HepG2 (cell line): Measurements from ENCODE around the gene APLF. TPM values are rescaled to one million over a fixed set of nuclear protein-coding genes. Genes with fewer than 3 reads are reported as not detected.

ENCODE experiments used
- ATAC-seq: fragments of 200-7000 bp; cut with Tn5 transposase; 3 replicates; pipeline ENCODE4 v1.9.1; 2020; ENCODE audit warnings: mild to moderate bottlenecking, moderate library complexity
- BruUV-seq: library from RNA; stranded (reverse); fragments of 400-500 nt; replicated peaks from 2 replicates; lab custom pipeline; 2021; lab: Mats Ljungman, UMichigan
- CTCF ChIA-PET: fragments of 300-600 bp; formaldehyde crosslinking; extraction: SDS; loops from one replicate; lab custom pipeline; 2021; ENCODE audit warnings: low total read pairs, inconsistent platforms, low intra/inter-chr PET ratio; lab: Yijun Ruan, JAX
- POLR2A ChIA-PET: fragments of 350-600 bp; sonication (Branson Sonifier 250); formaldehyde crosslinking; loops from one replicate; lab custom pipeline; 2020; ENCODE audit warnings: antibody characterized with exemption, inconsistent platforms; lab: Yijun Ruan, JAX
- DNase-seq: peaks from one replicate; pipeline ENCODE4 v3.0.0-alpha.2; 2015; ENCODE audit warnings: low spot score
- FAIRE-seq: peaks from 3 replicates; lab custom pipeline; 2011; peaks lifted over from hg19 to GRCh38; lab: Jason Lieb, UNC
- H2AFZ ChIP-seq: one replicate; pipeline ENCODE4 v1.6.1; 2011; ENCODE audit warnings: low read length, inconsistent platforms
- H3K27ac ChIP-seq: fragments of 300-600 bp; 3 replicates; pipeline ENCODE4 v1.8.0; 2011; ENCODE audit warnings: mixed run types, mild to moderate bottlenecking, mixed read lengths, low read length, inconsistent platforms; ENCODE audit not compliant: insufficient read depth; ENCODE audit errors: extremely low read length
- H3K27me3 ChIP-seq, 2 experiments: fragments of 200-600 bp in 1 of 2; 2 replicates in 1 of 2; 3 replicates in 1 of 2; pipeline versions ENCODE4 v1.6.0 to v1.8.0; 2011; ENCODE audit warnings: low read length in 2 of 2, mild to moderate bottlenecking in 2 of 2, moderate library complexity in 2 of 2, inconsistent platforms in 1 of 2; ENCODE audit not compliant: insufficient read depth in 2 of 2, control insufficient read depth in 1 of 2
- H3K36me3 ChIP-seq, 2 experiments: fragments of 200-600 bp in 1 of 2; replicated peaks in 1 of 2; 2 replicates in 1 of 2; 3 replicates in 1 of 2; pipeline versions ENCODE4 v1.5.1 to v1.8.0; 2011; ENCODE audit warnings: low read length in 2 of 2, inconsistent platforms in 1 of 2; ENCODE audit not compliant: insufficient read depth in 2 of 2, control insufficient read depth in 1 of 2
- H3K4me1 ChIP-seq: 2 replicates; pipeline ENCODE4 v1.5.1; 2012; ENCODE audit warnings: low read length, inconsistent platforms; ENCODE audit not compliant: insufficient read depth
- H3K4me2 ChIP-seq: 2 replicates; pipeline ENCODE4 v1.6.0; 2011; ENCODE audit warnings: low read depth, low read length, inconsistent platforms
- H3K4me3 ChIP-seq, 3 experiments: fragments of 200-600 bp in 1 of 3; sonication (generic), shearing (Covaris generic) in 1 of 3; replicated peaks in 1 of 3; 2 replicates each; pipeline ENCODE4 v1.5.1; 2011 to 2016; ENCODE audit warnings: low read length in 3 of 3, inconsistent platforms in 2 of 3, low read depth in 2 of 3, mild to moderate bottlenecking in 2 of 3, control low read depth in 1 of 3, mixed read lengths in 1 of 3; ENCODE audit not compliant: insufficient read depth in 1 of 3
- H3K79me2 ChIP-seq: one replicate; pipeline ENCODE4 v1.6.1; 2011; ENCODE audit warnings: low read length, inconsistent platforms; ENCODE audit not compliant: insufficient read depth
- H3K9ac ChIP-seq: 2 replicates; pipeline ENCODE4 v1.6.0; 2011; ENCODE audit warnings: mild to moderate bottlenecking, low read depth, low read length, inconsistent platforms; ENCODE audit not compliant: insufficient read depth
- H3K9me3 ChIP-seq: 2 replicates; pipeline ENCODE4 v1.5.1; 2012; ENCODE audit warnings: mild to moderate bottlenecking, low read length
- H4K20me1 ChIP-seq: 2 replicates; pipeline ENCODE4 v1.6.0; 2011; ENCODE audit warnings: inconsistent platforms, mild to moderate bottlenecking, low read length, moderate library complexity; ENCODE audit not compliant: insufficient read depth
- GTF3A ChIP-seq: sonication (generic); formaldehyde crosslinking; conservative IDR thresholded peaks from 2 replicates; pipeline ENCODE4 v1.4.0; 2020; ENCODE audit warnings: mild to moderate bottlenecking, missing genetic modification reagents
- GZF1 ChIP-seq: sonication (generic); formaldehyde crosslinking; IDR thresholded peaks from 2 replicates; pipeline ENCODE4 v1.5.1; 2020; ENCODE audit warnings: mild to moderate bottlenecking, missing genetic modification reagents
- HNRNPH1 ChIP-seq: fragments of 200-400 bp; formaldehyde crosslinking; optimal IDR thresholded peaks from 2 replicates; pipeline ENCODE3; 2017; ENCODE audit warnings: mild to moderate bottlenecking, low read depth, low read length
- KLF9 ChIP-seq: IDR thresholded peaks from 2 replicates; pipeline ENCODE4 v1.6.1; 2016; ENCODE audit warnings: low read depth
- MZF1 ChIP-seq: sonication (generic); formaldehyde crosslinking; IDR thresholded peaks from 2 replicates; pipeline ENCODE4 v1.8.1; 2023; ENCODE audit warnings: mild to moderate bottlenecking, missing genetic modification reagents, borderline replicate concordance
- RAD21 ChIP-seq: fragments of 450-650 bp; formaldehyde crosslinking; IDR thresholded peaks from 2 replicates; pipeline ENCODE4 v1.5.0; 2020; ENCODE audit warnings: mild to moderate bottlenecking
- SIN3B ChIP-seq: fragments of 150-350 bp; IDR thresholded peaks from 2 replicates; pipeline ENCODE4 v1.6.1; 2014; ENCODE audit warnings: low read length
- SMARCC2 ChIP-seq: fragments of 450-650 bp; IDR thresholded peaks from 2 replicates; pipeline ENCODE4 v1.6.1; 2017; ENCODE audit warnings: antibody characterized with exemption, mild to moderate bottlenecking
- SRY ChIP-seq: sonication (generic); formaldehyde crosslinking; IDR thresholded peaks from 2 replicates; pipeline ENCODE4 v1.8.0; 2022; ENCODE audit warnings: mild to moderate bottlenecking, missing genetic modification reagents
- ZNF749 ChIP-seq: sonication (generic); formaldehyde crosslinking; IDR thresholded peaks from 2 replicates; pipeline ENCODE4 v1.8.0; 2022; ENCODE audit warnings: mild to moderate bottlenecking, missing genetic modification reagents, moderate library complexity, borderline replicate concordance
- ZNF788 ChIP-seq: sonication (generic); formaldehyde crosslinking; IDR thresholded peaks from 2 replicates; pipeline ENCODE4 v1.5.0; 2020; ENCODE audit warnings: mild to moderate bottlenecking, missing genetic modification reagents, borderline replicate concordance
- ZNF891 ChIP-seq: sonication (generic); formaldehyde crosslinking; IDR thresholded peaks from 2 replicates; pipeline ENCODE4 v1.5.0; 2020; ENCODE audit warnings: mild to moderate bottlenecking, missing genetic modification reagents
- ZSCAN22 ChIP-seq: sonication (generic); formaldehyde crosslinking; IDR thresholded peaks from 2 replicates; pipeline ENCODE4 v1.4.0; 2020; ENCODE audit warnings: mild to moderate bottlenecking, missing genetic modification reagents
- WGBS: methylation state at CpG from one replicate; pipeline ENCODE4 v1.1.6; 2017; ENCODE audit warnings: low lambda C conversion rate; 5-methylcytosine and 5-hydroxymethylcytosine counted together
- in situ Hi-C: cut with HindIII; loops from 2 replicates; pipeline ENCODE4 v1.10.0; 2017; ENCODE audit warnings: low pct_unique_long_range_greater_than_20kb; ENCODE audit not compliant: extremely low pct_ligation_motif_present
- intact Hi-C: fragments of 100-400 bp; cut with micrococcal nuclease; formaldehyde crosslinking; loops from one replicate; pipeline ENCODE4 v1.10.0; 2022; ENCODE audit not compliant: unreplicated experiment
- polyA plus RNA-seq, 8 experiments: library from polyadenylated mRNA; depleted of rRNA in 3 of 8; stranded (reverse) in 7 of 8; unstranded in 1 of 8; fragments of >200 nt; fragmentation: Illumina TruSeq in 4 of 8; extraction: Trizol in 4 of 8; gene quantifications; 2 replicates each; pipeline versions ENCODE4 v1.2.1 to v1.2.3, GENCODE V29; 2011 to 2016; ENCODE audit warnings: low read depth in 4 of 8, missing spikeins in 1 of 8, mixed read lengths in 1 of 8; ENCODE audit not compliant: insufficient read depth in 1 of 8
- total RNA-seq, 5 experiments: library from RNA; depleted of rRNA; stranded (reverse); fragments of >200 nt; fragmentation: Illumina TruSeq; extraction: Trizol; gene quantifications; 2 replicates each; pipeline ENCODE4 v1.2.3, GENCODE V29; 2016; ENCODE audit warnings: low read depth in 1 of 5
- TF ChIP-seq, protein P1 (sequence below): sonication (generic); formaldehyde crosslinking; IDR thresholded peaks from 2 replicates; pipeline ENCODE4 v1.5.0; 2020; ENCODE audit warnings: mild to moderate bottlenecking, missing genetic modification reagents, moderate library complexity
- TF ChIP-seq, protein P2 (sequence below): sonication (generic); formaldehyde crosslinking; IDR thresholded peaks from 2 replicates; pipeline ENCODE4 v1.9.0; 2021; ENCODE audit warnings: missing genetic modification reagents, mild to moderate bottlenecking, borderline replicate concordance
- TF ChIP-seq, protein P3 (sequence below): sonication (generic); formaldehyde crosslinking; IDR thresholded peaks from 2 replicates; pipeline ENCODE4 v1.4.0; 2020; ENCODE audit warnings: mild to moderate bottlenecking, missing genetic modification reagents
- TF ChIP-seq, protein P4 (sequence below): fragments of 450-650 bp; IDR thresholded peaks from 2 replicates; pipeline ENCODE4 v1.6.1; 2017; ENCODE audit warnings: mild to moderate bottlenecking
- TF ChIP-seq, protein P5 (sequence below): sonication (generic); formaldehyde crosslinking; IDR thresholded peaks from 2 replicates; pipeline ENCODE4 v1.8.0; 2022; ENCODE audit warnings: mild to moderate bottlenecking, missing genetic modification reagents, borderline replicate concordance

The APLF gene
- total and polyA plus RNA-seq, 2 of the 13 experiments (the other 11 are each of a cell fraction or from before 2014, with no cell fraction given) = 0.45 to 2.2 TPM

DNA sequence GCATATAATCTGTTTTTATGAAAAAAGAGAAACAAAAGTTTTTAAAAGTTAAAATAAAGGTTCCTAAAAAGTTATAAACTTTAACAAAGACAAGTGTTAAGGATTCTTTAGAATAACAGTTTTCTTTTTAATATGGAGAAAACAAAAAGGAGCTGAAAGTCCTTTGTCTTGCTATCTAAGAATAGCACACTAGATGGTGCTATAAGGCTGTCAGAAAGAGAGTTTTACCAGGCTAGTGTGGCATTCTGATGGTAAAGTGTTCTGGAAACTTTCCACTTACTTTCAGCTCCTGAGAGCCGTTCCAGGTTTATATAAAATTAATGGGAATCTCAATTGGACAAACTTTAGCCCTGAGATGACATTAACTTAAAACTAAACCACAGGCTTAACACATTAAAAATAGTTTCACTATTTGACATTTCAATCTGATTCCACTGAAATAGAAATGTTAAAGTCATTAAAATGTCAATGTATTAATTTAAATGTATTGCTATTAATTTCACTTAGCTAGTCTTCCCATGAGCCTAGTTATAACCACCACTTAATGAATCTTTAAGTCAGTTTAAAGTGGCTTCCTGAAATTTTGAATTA is 4.0 kb upstream of the APLF start:
- 4% methylated on average over 1 of the region's 1 CpG for WGBS
- ATAC-seq = no peak
- TF ChIP-seq, protein P1, sequence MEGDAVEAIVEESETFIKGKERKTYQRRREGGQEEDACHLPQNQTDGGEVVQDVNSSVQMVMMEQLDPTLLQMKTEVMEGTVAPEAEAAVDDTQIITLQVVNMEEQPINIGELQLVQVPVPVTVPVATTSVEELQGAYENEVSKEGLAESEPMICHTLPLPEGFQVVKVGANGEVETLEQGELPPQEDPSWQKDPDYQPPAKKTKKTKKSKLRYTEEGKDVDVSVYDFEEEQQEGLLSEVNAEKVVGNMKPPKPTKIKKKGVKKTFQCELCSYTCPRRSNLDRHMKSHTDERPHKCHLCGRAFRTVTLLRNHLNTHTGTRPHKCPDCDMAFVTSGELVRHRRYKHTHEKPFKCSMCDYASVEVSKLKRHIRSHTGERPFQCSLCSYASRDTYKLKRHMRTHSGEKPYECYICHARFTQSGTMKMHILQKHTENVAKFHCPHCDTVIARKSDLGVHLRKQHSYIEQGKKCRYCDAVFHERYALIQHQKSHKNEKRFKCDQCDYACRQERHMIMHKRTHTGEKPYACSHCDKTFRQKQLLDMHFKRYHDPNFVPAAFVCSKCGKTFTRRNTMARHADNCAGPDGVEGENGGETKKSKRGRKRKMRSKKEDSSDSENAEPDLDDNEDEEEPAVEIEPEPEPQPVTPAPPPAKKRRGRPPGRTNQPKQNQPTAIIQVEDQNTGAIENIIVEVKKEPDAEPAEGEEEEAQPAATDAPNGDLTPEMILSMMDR = peak; percentile 81
- no peak for TF ChIP-seq SRY (CRISPR knock-in tag)
- TF ChIP-seq SMARCC2 = no peak
- TF ChIP-seq ZSCAN22 (CRISPR knock-in tag) = no peak
- TF ChIP-seq KLF9 = no peak
- peak; percentile 74 for TF ChIP-seq RAD21 (CRISPR knock-in tag)
- TF ChIP-seq, protein P2, sequence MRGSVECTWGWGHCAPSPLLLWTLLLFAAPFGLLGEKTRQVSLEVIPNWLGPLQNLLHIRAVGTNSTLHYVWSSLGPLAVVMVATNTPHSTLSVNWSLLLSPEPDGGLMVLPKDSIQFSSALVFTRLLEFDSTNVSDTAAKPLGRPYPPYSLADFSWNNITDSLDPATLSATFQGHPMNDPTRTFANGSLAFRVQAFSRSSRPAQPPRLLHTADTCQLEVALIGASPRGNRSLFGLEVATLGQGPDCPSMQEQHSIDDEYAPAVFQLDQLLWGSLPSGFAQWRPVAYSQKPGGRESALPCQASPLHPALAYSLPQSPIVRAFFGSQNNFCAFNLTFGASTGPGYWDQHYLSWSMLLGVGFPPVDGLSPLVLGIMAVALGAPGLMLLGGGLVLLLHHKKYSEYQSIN (CRISPR knock-in tag) = no peak
- TF ChIP-seq MZF1 (CRISPR knock-in tag) = no peak
- TF ChIP-seq, protein P3, sequence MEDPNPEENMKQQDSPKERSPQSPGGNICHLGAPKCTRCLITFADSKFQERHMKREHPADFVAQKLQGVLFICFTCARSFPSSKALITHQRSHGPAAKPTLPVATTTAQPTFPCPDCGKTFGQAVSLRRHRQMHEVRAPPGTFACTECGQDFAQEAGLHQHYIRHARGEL (CRISPR knock-in tag) = no peak
- no peak for TF ChIP-seq HNRNPH1
- TF ChIP-seq GTF3A = no peak
- TF ChIP-seq, protein P4, sequence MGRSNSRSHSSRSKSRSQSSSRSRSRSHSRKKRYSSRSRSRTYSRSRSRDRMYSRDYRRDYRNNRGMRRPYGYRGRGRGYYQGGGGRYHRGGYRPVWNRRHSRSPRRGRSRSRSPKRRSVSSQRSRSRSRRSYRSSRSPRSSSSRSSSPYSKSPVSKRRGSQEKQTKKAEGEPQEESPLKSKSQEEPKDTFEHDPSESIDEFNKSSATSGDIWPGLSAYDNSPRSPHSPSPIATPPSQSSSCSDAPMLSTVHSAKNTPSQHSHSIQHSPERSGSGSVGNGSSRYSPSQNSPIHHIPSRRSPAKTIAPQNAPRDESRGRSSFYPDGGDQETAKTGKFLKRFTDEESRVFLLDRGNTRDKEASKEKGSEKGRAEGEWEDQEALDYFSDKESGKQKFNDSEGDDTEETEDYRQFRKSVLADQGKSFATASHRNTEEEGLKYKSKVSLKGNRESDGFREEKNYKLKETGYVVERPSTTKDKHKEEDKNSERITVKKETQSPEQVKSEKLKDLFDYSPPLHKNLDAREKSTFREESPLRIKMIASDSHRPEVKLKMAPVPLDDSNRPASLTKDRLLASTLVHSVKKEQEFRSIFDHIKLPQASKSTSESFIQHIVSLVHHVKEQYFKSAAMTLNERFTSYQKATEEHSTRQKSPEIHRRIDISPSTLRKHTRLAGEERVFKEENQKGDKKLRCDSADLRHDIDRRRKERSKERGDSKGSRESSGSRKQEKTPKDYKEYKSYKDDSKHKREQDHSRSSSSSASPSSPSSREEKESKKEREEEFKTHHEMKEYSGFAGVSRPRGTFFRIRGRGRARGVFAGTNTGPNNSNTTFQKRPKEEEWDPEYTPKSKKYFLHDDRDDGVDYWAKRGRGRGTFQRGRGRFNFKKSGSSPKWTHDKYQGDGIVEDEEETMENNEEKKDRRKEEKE = no peak
- TF ChIP-seq, protein P5, sequence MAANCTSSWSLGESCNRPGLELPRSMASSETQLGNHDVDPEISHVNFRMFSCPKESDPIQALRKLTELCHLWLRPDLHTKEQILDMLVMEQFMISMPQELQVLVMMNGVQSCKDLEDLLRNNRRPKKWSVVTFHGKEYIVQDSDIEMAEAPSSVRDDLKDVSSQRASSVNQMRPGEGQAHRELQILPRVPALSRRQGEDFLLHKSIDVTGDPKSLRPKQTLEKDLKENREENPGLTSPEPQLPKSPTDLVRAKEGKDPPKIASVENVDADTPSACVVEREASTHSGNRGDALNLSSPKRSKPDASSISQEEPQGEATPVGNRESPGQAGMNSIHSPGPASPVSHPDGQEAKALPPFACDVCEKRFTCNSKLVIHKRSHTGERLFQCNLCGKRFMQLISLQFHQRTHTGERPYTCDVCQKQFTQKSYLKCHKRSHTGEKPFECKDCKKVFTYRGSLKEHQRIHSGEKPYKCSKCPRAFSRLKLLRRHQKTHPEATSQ (CRISPR knock-in tag) = no peak
- no peak for TF ChIP-seq ZNF749 (CRISPR knock-in tag)
- no peak for TF ChIP-seq ZNF891 (CRISPR knock-in tag)
- TF ChIP-seq SIN3B = no peak
- TF ChIP-seq ZNF788 (CRISPR knock-in tag) = no peak
- no peak for TF ChIP-seq GZF1 (CRISPR knock-in tag)

More for the DNA sequence above, 4.0 kb upstream of the APLF start:
- Histone ChIP-seq H3K4me1 (peaks cover 11% of the 10 kb centered on the region), H3K9ac (no peak overlapping the region), H2AFZ (no peak overlapping the region), H3K36me3 (no peaks in the 10 kb centered on the region), H3K27me3 (no peaks in the 10 kb centered on the region; a peak in 1 of 5 replicates), H3K27ac (no peak overlapping the region), H3K9me3 (no peaks in the 10 kb centered on the region), H3K79me2 (no peaks in the 10 kb centered on the region), H3K4me2 (no peak overlapping the region), H3K4me3 (no peak overlapping the region), H4K20me1 (no peaks in the 10 kb centered on the region)
- no TSS peak for BruUV-seq
- ChIA-PET CTCF (interaction anchor here (1.0 to 2.2 kb wide), 6 partner anchors 132 to 462 kb away, joined by 3 to 48 read pairs (median 6); no protein-coding TSS in a partner anchor), POLR2A (no interaction called here)
- FAIRE-seq = peak; percentile 46
- intact Hi-C loops = loop anchor here (1.0 to 5.0 kb wide), 5 partner anchors 132 to 464 kb away; no protein-coding TSS in a partner anchor
- in situ Hi-C loops = loop anchor here (10.0 kb wide), 1 partner anchor 461 kb away; no protein-coding TSS in a partner anchor
- peak; percentile 68 for DNase-seq
